ENCODE results near the gene SLC8A1.
A peak's percentile ranks its signal among the peaks of the same experiment; 100 is the strongest.

Gene SLC8A1

GRCh38 chr2:40299781-40300180 lies 152.1 kb downstream of the SLC8A1 start:
- DNase-seq: peak in 1 of 2 donors; percentile 44
- H2AK5ac ChIP-seq (ENCODE audit: low read length): no peak overlapping the region
- H3K4me1 ChIP-seq (ENCODE audit: control insufficient read depth in 1 of 2, insufficient read depth in 2 of 2, low read length in 2 of 2): peaks cover 14 to 19% of the 10 kb centered on the region in 2 experiments
- no peak overlapping the region for H2AFZ ChIP-seq (ENCODE audit: insufficient read depth, low read length, poor library complexity)
- no peaks in the 10 kb centered on the region for H3K27me3 ChIP-seq (ENCODE audit: insufficient read depth, low read length)
- H3K18ac ChIP-seq (ENCODE audit: low read length): no peak overlapping the region
- no peak overlapping the region for H4K8ac ChIP-seq (ENCODE audit: low read depth, low read length)
- peak overlapping the region; percentile 52 for H4K91ac ChIP-seq (ENCODE audit: low read depth, low read length)
- H4K12ac ChIP-seq (ENCODE audit: low read depth, low read length): no peak overlapping the region
- H3K4me3 ChIP-seq (ENCODE audit: low read depth, low read length): no peak overlapping the region
- H3K9me3 ChIP-seq (ENCODE audit: insufficient read depth, low read depth, low read length): no peaks in the 10 kb centered on the region
- peak overlapping the region; percentile 16 for H3K14ac ChIP-seq (ENCODE audit: low read length)
- H3K79me2 ChIP-seq (ENCODE audit: control insufficient read depth, insufficient read depth, low read length, poor library complexity): no peaks in the 10 kb centered on the region
- no peak overlapping the region for H3K9ac ChIP-seq (ENCODE audit: low read length)
- whole genome bisulfite sequencing (ENCODE audit: extremely low coverage, insufficient coverage, insufficient read length): no CpG with 5 or more reads among the region's 2 CpGs
- no peak overlapping the region for H3K4me2 ChIP-seq (ENCODE audit: low read length)
- H3K36me3 ChIP-seq (ENCODE audit: control insufficient read depth in 1 of 2, insufficient read depth in 2 of 2, low read length in 2 of 2): no peaks in the 10 kb centered on the region
- H2BK5ac ChIP-seq (ENCODE audit: low read depth, low read length, poor library complexity): no peak overlapping the region
- peak overlapping the region; percentile 76 for H2BK120ac ChIP-seq (ENCODE audit: insufficient read depth, low read length, poor library complexity)
- H2BK12ac ChIP-seq (ENCODE audit: low read length): no peak overlapping the region
- H3K79me1 ChIP-seq (ENCODE audit: low read length): peaks cover 16% of the 10 kb centered on the region
- H3K23ac ChIP-seq (ENCODE audit: low read length): no peak overlapping the region
- no peak overlapping the region for H3K4ac ChIP-seq (ENCODE audit: low read depth, low read length)
- peak overlapping the region; percentile 55 for H3K27ac ChIP-seq (ENCODE audit: low read depth, low read length)

GRCh38 chr2:40299173-40299572 lies 152.7 kb downstream of the SLC8A1 start:
- Histone ChIP-seq H4K12ac (ENCODE audit: low read depth, low read length) (no peak overlapping the region), H3K23ac (ENCODE audit: low read length) (no peak overlapping the region), H2BK12ac (ENCODE audit: low read length) (no peak overlapping the region), H3K9ac (ENCODE audit: low read length) (no peak overlapping the region), H3K27me3 (ENCODE audit: insufficient read depth, low read length) (no peaks in the 10 kb centered on the region), H3K4ac (ENCODE audit: low read depth, low read length) (peak overlapping the region; percentile 44), H3K79me1 (ENCODE audit: low read length) (peaks cover 14% of the 10 kb centered on the region), H3K9me3 (ENCODE audit: insufficient read depth, low read depth, low read length) (no peaks in the 10 kb centered on the region), H3K4me2 (ENCODE audit: low read length) (no peak overlapping the region), H3K79me2 (ENCODE audit: control insufficient read depth, insufficient read depth, low read length, poor library complexity) (no peaks in the 10 kb centered on the region), H3K14ac (ENCODE audit: low read length) (peak overlapping the region; percentile 16), H2BK5ac (ENCODE audit: low read depth, low read length, poor library complexity) (no peak overlapping the region), H4K8ac (ENCODE audit: low read depth, low read length) (no peak overlapping the region), H3K4me1 (ENCODE audit: control insufficient read depth in 1 of 2, insufficient read depth in 2 of 2, low read length in 2 of 2) (peaks cover 10 to 14% of the 10 kb centered on the region in 2 experiments), H3K27ac (ENCODE audit: low read depth, low read length) (no peak overlapping the region), H3K4me3 (ENCODE audit: low read depth, low read length) (no peak overlapping the region), H2AK5ac (ENCODE audit: low read length) (no peak overlapping the region), H3K18ac (ENCODE audit: low read length) (no peak overlapping the region), H2AFZ (ENCODE audit: insufficient read depth, low read length, poor library complexity) (no peak overlapping the region), H3K36me3 (ENCODE audit: control insufficient read depth in 1 of 2, insufficient read depth in 2 of 2, low read length in 2 of 2) (no peaks in the 10 kb centered on the region), H2BK120ac (ENCODE audit: insufficient read depth, low read length, poor library complexity) (peak overlapping the region; percentile 76), H4K91ac (ENCODE audit: low read depth, low read length) (peak overlapping the region; percentile 52)
- DNase-seq: no peak
- WGBS (ENCODE audit: extremely low coverage, insufficient coverage, insufficient read length): no CpG with 5 or more reads among the region's 1 CpG

GRCh38 chr2:40298026-40298425 lies 153.9 kb downstream of the SLC8A1 start:
- no peak for DNase-seq
- WGBS (ENCODE audit: extremely low coverage, insufficient coverage, insufficient read length): no CpG with 5 or more reads among the region's 3 CpGs
- Histone ChIP-seq H2AFZ (ENCODE audit: insufficient read depth, low read length, poor library complexity) (no peak overlapping the region), H3K4ac (ENCODE audit: low read depth, low read length) (no peak overlapping the region), H3K36me3 (ENCODE audit: control insufficient read depth in 1 of 2, insufficient read depth in 2 of 2, low read length in 2 of 2) (no peaks in the 10 kb centered on the region), H3K4me2 (ENCODE audit: low read length) (no peak overlapping the region), H2AK5ac (ENCODE audit: low read length) (peak overlapping the region; percentile 21), H4K12ac (ENCODE audit: low read depth, low read length) (no peak overlapping the region), H2BK5ac (ENCODE audit: low read depth, low read length, poor library complexity) (no peak overlapping the region), H3K79me1 (ENCODE audit: low read length) (peaks cover 9% of the 10 kb centered on the region), H4K91ac (ENCODE audit: low read depth, low read length) (no peak overlapping the region), H3K9me3 (ENCODE audit: insufficient read depth, low read depth, low read length) (no peaks in the 10 kb centered on the region), H3K27me3 (ENCODE audit: insufficient read depth, low read length) (no peaks in the 10 kb centered on the region), H3K4me1 (ENCODE audit: control insufficient read depth in 1 of 2, insufficient read depth in 2 of 2, low read length in 2 of 2) (peaks cover 8 to 10% of the 10 kb centered on the region in 2 experiments), H2BK120ac (ENCODE audit: insufficient read depth, low read length, poor library complexity) (no peak overlapping the region), H3K23ac (ENCODE audit: low read length) (no peak overlapping the region), H3K14ac (ENCODE audit: low read length) (no peak overlapping the region), H3K4me3 (ENCODE audit: low read depth, low read length) (no peak overlapping the region), H3K79me2 (ENCODE audit: control insufficient read depth, insufficient read depth, low read length, poor library complexity) (no peaks in the 10 kb centered on the region), H4K8ac (ENCODE audit: low read depth, low read length) (no peak overlapping the region), H2BK12ac (ENCODE audit: low read length) (no peak overlapping the region), H3K27ac (ENCODE audit: low read depth, low read length) (no peak overlapping the region), H3K18ac (ENCODE audit: low read length) (no peak overlapping the region), H3K9ac (ENCODE audit: low read length) (no peak overlapping the region)

- Histone ChIP-seq H2BK120ac (ENCODE audit: insufficient read depth, low read length, poor library complexity) (no peak overlapping the region), H3K27ac (ENCODE audit: low read depth, low read length) (no peak overlapping the region), H3K4me3 (ENCODE audit: low read depth, low read length) (no peak overlapping the region), H2BK5ac (ENCODE audit: low read depth, low read length, poor library complexity) (no peak overlapping the region), H4K91ac (ENCODE audit: low read depth, low read length) (no peak overlapping the region), H2BK12ac (ENCODE audit: low read length) (no peak overlapping the region), H3K79me1 (ENCODE audit: low read length) (no peaks in the 10 kb centered on the region), H2AFZ (ENCODE audit: insufficient read depth, low read length, poor library complexity) (no peak overlapping the region), H4K8ac (ENCODE audit: low read depth, low read length) (no peak overlapping the region), H3K18ac (ENCODE audit: low read length) (no peak overlapping the region), H3K9me3 (ENCODE audit: insufficient read depth, low read depth, low read length) (no peaks in the 10 kb centered on the region), H3K79me2 (ENCODE audit: control insufficient read depth, insufficient read depth, low read length, poor library complexity) (no peaks in the 10 kb centered on the region), H3K9ac (ENCODE audit: low read length) (no peak overlapping the region), H4K12ac (ENCODE audit: low read depth, low read length) (no peak overlapping the region), H3K36me3 (ENCODE audit: control insufficient read depth in 1 of 2, insufficient read depth in 2 of 2, low read length in 2 of 2) (no peaks in the 10 kb centered on the region), H3K14ac (ENCODE audit: low read length) (no peak overlapping the region), H3K23ac (ENCODE audit: low read length) (no peak overlapping the region), H3K4me1 (ENCODE audit: control insufficient read depth in 1 of 2, insufficient read depth in 2 of 2, low read length in 2 of 2) (peaks cover 5 to 7% of the 10 kb centered on the region in 2 experiments), H3K4ac (ENCODE audit: low read depth, low read length) (no peak overlapping the region), H2AK5ac (ENCODE audit: low read length) (no peak overlapping the region), H3K27me3 (ENCODE audit: insufficient read depth, low read length) (no peaks in the 10 kb centered on the region), H3K4me2 (ENCODE audit: low read length) (no peak overlapping the region)
- no peak for DNase-seq
- WGBS (ENCODE audit: extremely low coverage, insufficient coverage, insufficient read length): no CpG with 5 or more reads among the region's 1 CpG
Observed at GRCh38 chr2:40292291-40292690, 159.6 kb downstream of the SLC8A1 start.
